ENCODE data around the gene CTDNEP1.

CTDNEP1 gene

GRCh38 chr17:7208754-7209460 lies 42.6 kb downstream of the CTDNEP1 start:
- no peak overlapping the region for H3K27ac ChIP-seq (ENCODE audit: low read depth, low read length)
- H3K36me3 ChIP-seq (ENCODE audit: control insufficient read depth, insufficient read depth, low read length), result no peaks in the 10 kb centered on the region
- H3K9ac ChIP-seq (ENCODE audit: low read length), result no peak overlapping the region
- H3K4me1 ChIP-seq (ENCODE audit: control insufficient read depth, insufficient read depth, low read length), result peaks cover 11% of the 10 kb centered on the region
- no peak overlapping the region for H3K4me3 ChIP-seq (ENCODE audit: low read length)
- H3K27me3 ChIP-seq (ENCODE audit: control insufficient read depth, insufficient read depth, low read length), result peaks cover under 1% of the 10 kb centered on the region

- H3K36me3 ChIP-seq (ENCODE audit: control insufficient read depth, insufficient read depth, low read length), result no peaks in the 10 kb centered on the region
- H3K4me1 ChIP-seq (ENCODE audit: control insufficient read depth, insufficient read depth, low read length), result peaks cover 7% of the 10 kb centered on the region
- H3K27me3 ChIP-seq (ENCODE audit: control insufficient read depth, insufficient read depth, low read length), result no peaks in the 10 kb centered on the region
- no peak overlapping the region for H3K9ac ChIP-seq (ENCODE audit: low read length)
- no peak overlapping the region for H3K27ac ChIP-seq (ENCODE audit: low read depth, low read length)
- H3K4me3 ChIP-seq (ENCODE audit: low read length), result no peak overlapping the region
These were observed 43.4 kb downstream of the CTDNEP1 start for GRCh38 chr17:7208027-7208571.

GRCh38 chr17:7207120-7208001 lies 44.2 kb downstream of the CTDNEP1 start:
- Histone ChIP-seq H3K27me3 (ENCODE audit: control insufficient read depth, insufficient read depth, low read length) (no peaks in the 10 kb centered on the region), H3K36me3 (ENCODE audit: control insufficient read depth, insufficient read depth, low read length) (peaks cover 5% of the 10 kb centered on the region), H3K4me3 (ENCODE audit: low read length) (no peak overlapping the region), H3K9ac (ENCODE audit: low read length) (no peak overlapping the region), H3K27ac (ENCODE audit: low read depth, low read length) (no peak overlapping the region), H3K4me1 (ENCODE audit: control insufficient read depth, insufficient read depth, low read length) (peaks cover 7% of the 10 kb centered on the region)

- Histone ChIP-seq H3K4me3 (ENCODE audit: low read length) (peak overlapping the region; percentile 61), H3K36me3 (ENCODE audit: control insufficient read depth, insufficient read depth, low read length) (peaks cover 5% of the 10 kb centered on the region), H3K27ac (ENCODE audit: low read depth, low read length) (peak overlapping the region; percentile 65), H3K9ac (ENCODE audit: low read length) (no peak overlapping the region), H3K27me3 (ENCODE audit: control insufficient read depth, insufficient read depth, low read length) (no peaks in the 10 kb centered on the region), H3K4me1 (ENCODE audit: control insufficient read depth, insufficient read depth, low read length) (peaks cover 3% of the 10 kb centered on the region)
These were observed 46.0 kb downstream of the CTDNEP1 start for GRCh38 chr17:7205561-7205960.

GRCh38 chr17:7204828-7205461 lies 46.6 kb downstream of the CTDNEP1 start:
- peaks cover 5% of the 10 kb centered on the region for H3K36me3 ChIP-seq (ENCODE audit: control insufficient read depth, insufficient read depth, low read length)
- H3K9ac ChIP-seq (ENCODE audit: low read length), result no peak overlapping the region
- H3K4me3 ChIP-seq (ENCODE audit: low read length), result peak overlapping the region; percentile 61
- peak overlapping the region; percentile 65 for H3K27ac ChIP-seq (ENCODE audit: low read depth, low read length)
- no peaks in the 10 kb centered on the region for H3K27me3 ChIP-seq (ENCODE audit: control insufficient read depth, insufficient read depth, low read length)
- peaks cover 3% of the 10 kb centered on the region for H3K4me1 ChIP-seq (ENCODE audit: control insufficient read depth, insufficient read depth, low read length)

GRCh38 chr17:7204336-7204735 lies 47.2 kb downstream of the CTDNEP1 start:
- Histone ChIP-seq H3K36me3 (ENCODE audit: control insufficient read depth, insufficient read depth, low read length) (peaks cover 5% of the 10 kb centered on the region), H3K9ac (ENCODE audit: low read length) (no peak overlapping the region), H3K27ac (ENCODE audit: low read depth, low read length) (peak overlapping the region; percentile 65), H3K4me1 (ENCODE audit: control insufficient read depth, insufficient read depth, low read length) (peaks cover 3% of the 10 kb centered on the region), H3K27me3 (ENCODE audit: control insufficient read depth, insufficient read depth, low read length) (no peaks in the 10 kb centered on the region), H3K4me3 (ENCODE audit: low read length) (peak overlapping the region; percentile 22)

GRCh38 chr17:7203391-7203790 lies 48.1 kb downstream of the CTDNEP1 start:
- no peak overlapping the region for H3K9ac ChIP-seq (ENCODE audit: low read length)
- H3K36me3 ChIP-seq (ENCODE audit: control insufficient read depth, insufficient read depth, low read length), result peaks cover 5% of the 10 kb centered on the region
- H3K4me1 ChIP-seq (ENCODE audit: control insufficient read depth, insufficient read depth, low read length), result peaks cover 3% of the 10 kb centered on the region

GRCh38 chr17:7196651-7197401 lies 54.7 kb downstream of the CTDNEP1 start:
- Histone ChIP-seq H3K27ac (ENCODE audit: low read depth, low read length) (no peak overlapping the region), H3K9ac (ENCODE audit: low read length) (no peak overlapping the region), H3K36me3 (ENCODE audit: control insufficient read depth, insufficient read depth, low read length) (peaks cover 15% of the 10 kb centered on the region), H3K4me3 (ENCODE audit: low read length) (no peak overlapping the region), H3K27me3 (ENCODE audit: control insufficient read depth, insufficient read depth, low read length) (no peaks in the 10 kb centered on the region), H3K4me1 (ENCODE audit: control insufficient read depth, insufficient read depth, low read length) (no peaks in the 10 kb centered on the region)

More at GRCh38 chr17:7203391-7203790, 48.1 kb downstream of the CTDNEP1 start:
- Histone ChIP-seq H3K27ac (ENCODE audit: low read depth, low read length) (no peak overlapping the region), H3K27me3 (ENCODE audit: control insufficient read depth, insufficient read depth, low read length) (no peaks in the 10 kb centered on the region), H3K4me3 (ENCODE audit: low read length) (no peak overlapping the region)

GRCh38 chr17:7195971-7196370 lies 55.6 kb downstream of the CTDNEP1 start:
- no peak overlapping the region for H3K27ac ChIP-seq (ENCODE audit: low read depth, low read length)
- peaks cover 15% of the 10 kb centered on the region for H3K36me3 ChIP-seq (ENCODE audit: control insufficient read depth, insufficient read depth, low read length)
- H3K4me1 ChIP-seq (ENCODE audit: control insufficient read depth, insufficient read depth, low read length), result no peaks in the 10 kb centered on the region
- H3K27me3 ChIP-seq (ENCODE audit: control insufficient read depth, insufficient read depth, low read length), result no peaks in the 10 kb centered on the region
- H3K4me3 ChIP-seq (ENCODE audit: low read length), result no peak overlapping the region
- H3K9ac ChIP-seq (ENCODE audit: low read length), result no peak overlapping the region

All from rectal smooth muscle tissue (tissue), 1 donor.